A673 (cell line): ENCODE measurements around the gene ERBB2. TPM values are rescaled to one million over a fixed set of nuclear protein-coding genes. Genes with fewer than 3 reads are reported as not detected.

ENCODE experiments used
- BruUV-seq: library from RNA; stranded (reverse); fragments of 400-500 nt; replicated peaks from 2 replicates; lab custom pipeline; 2021; lab: Mats Ljungman, UMichigan
- CTCF ChIA-PET: fragments of 300-600 bp; sonication (Branson Sonifier 250); formaldehyde crosslinking; loops from one replicate; lab custom pipeline; 2022; ENCODE audit warnings: antibody characterized with exemption; lab: Charles Lee
- POLR2A ChIA-PET: fragments of 300-600 bp; sonication (Branson Sonifier 250); formaldehyde crosslinking; loops from one replicate; lab custom pipeline; 2022; ENCODE audit warnings: antibody characterized with exemption; ENCODE audit not compliant: low non-redundant PET; lab: Charles Lee
- DNase-seq: peaks from one replicate; pipeline ENCODE4 v3.0.0-alpha.2; 2015; ENCODE audit warnings: low spot score
- H3K27ac ChIP-seq: fragments of 200-600 bp; sonication (generic); 2 replicates; pipeline ENCODE4 v1.5.1; 2016; ENCODE audit warnings: mixed run types, low read depth, mild to moderate bottlenecking, mixed read lengths, antibody characterized with exemption, low read length; ENCODE audit not compliant: poor library complexity, severe bottlenecking
- H3K27me3 ChIP-seq: fragments of 200-600 bp; sonication (generic); replicated peaks from 2 replicates; pipeline ENCODE4 v1.6.1; 2017; ENCODE audit warnings: mixed run types, low read depth, mild to moderate bottlenecking, mixed read lengths, antibody characterized with exemption, low read length; ENCODE audit not compliant: insufficient read depth, poor library complexity
- H3K36me3 ChIP-seq: fragments of 200-600 bp; sonication (generic); 2 replicates; pipeline ENCODE4 v1.6.1; 2016; ENCODE audit warnings: mixed run types, mild to moderate bottlenecking, mixed read lengths, antibody characterized with exemption, low read length; ENCODE audit not compliant: insufficient read depth, poor library complexity, severe bottlenecking
- H3K4me1 ChIP-seq: fragments of 200-600 bp; sonication (generic); 2 replicates; pipeline ENCODE4 v1.6.1; 2017; ENCODE audit warnings: mixed run types, mild to moderate bottlenecking, mixed read lengths, antibody characterized with exemption, low read length; ENCODE audit not compliant: insufficient read depth, poor library complexity, severe bottlenecking
- H3K4me3 ChIP-seq: fragments of 200-600 bp; sonication (generic); 2 replicates; pipeline ENCODE4 v1.5.1; 2016; ENCODE audit warnings: low read depth, mixed run types, mild to moderate bottlenecking, mixed read lengths, low read length; ENCODE audit not compliant: poor library complexity, severe bottlenecking
- H3K9me3 ChIP-seq: fragments of 200-600 bp; sonication (generic); 2 replicates; pipeline ENCODE4 v1.6.1; 2016; ENCODE audit warnings: mixed run types, low read depth, mild to moderate bottlenecking, mixed read lengths, antibody characterized with exemption, low read length; ENCODE audit not compliant: poor library complexity, severe bottlenecking
- CTCF ChIP-seq: fragments of 300-800, 200-600 bp; sonication (generic); conservative IDR thresholded peaks from 2 replicates; pipeline ENCODE4 v1.5.1; 2017; ENCODE audit warnings: low read depth, mild to moderate bottlenecking, antibody characterized with exemption, low read length, moderate library complexity, mixed read lengths
- EZH2 ChIP-seq: fragments of 200-600 bp; sonication (generic); IDR thresholded peaks from 2 replicates; pipeline ENCODE4 v1.6.1; 2017; ENCODE audit warnings: borderline replicate concordance, low read depth, mild to moderate bottlenecking, mixed read lengths, antibody characterized with exemption, low read length; ENCODE audit not compliant: poor library complexity, severe bottlenecking
- intact Hi-C: fragments of 100-400 bp; cut with micrococcal nuclease; formaldehyde crosslinking; loops from one replicate; pipeline ENCODE4 v1.10.0; 2022; ENCODE audit not compliant: unreplicated experiment
- total RNA-seq: library from RNA; stranded (reverse); gene quantifications from 2 replicates; pipeline ENCODE4 v1.2.3, GENCODE V29; 2021

Gene ERBB2
- total RNA-seq, 1 experiment from 2014 or later = 11.1 TPM

GRCh38 chr17:39754958-39755553 lies 55.2 kb downstream of the ERBB2 start:
- H3K36me3 ChIP-seq = no peaks in the 10 kb centered on the region
- no TSS peak for BruUV-seq
- no peaks in the 10 kb centered on the region for H3K27me3 ChIP-seq
- ChIA-PET POLR2A (no interaction called here), CTCF (interaction anchor here (0.5 to 1.4 kb wide), 3 partner anchors 120 to 133 kb away, joined by 3 to 6 read pairs (median 3); no protein-coding TSS in a partner anchor)
- peak overlapping the region; percentile 50 for H3K4me3 ChIP-seq
- TF ChIP-seq CTCF (no peak), EZH2 (no peak)
- H3K9me3 ChIP-seq = no peaks in the 10 kb centered on the region
- DNase-seq = no peak
- intact Hi-C loops = loop anchor here (5.0 kb wide), 1 partner anchor 133 kb away; no protein-coding TSS in a partner anchor
- no peaks in the 10 kb centered on the region for H3K4me1 ChIP-seq
- H3K27ac ChIP-seq = peak overlapping the region; percentile 61

GRCh38 chr17:39755554-39756379 lies 55.9 kb downstream of the ERBB2 start:
- no TSS peak for BruUV-seq
- POLR2A ChIA-PET = no interaction called here
- intact Hi-C loops = no loop called here
- DNase-seq = no peak
- no peak overlapping the region for H3K27ac ChIP-seq
- H3K9me3 ChIP-seq = no peaks in the 10 kb centered on the region
- CTCF ChIA-PET = interaction anchor here (0.5 to 1.4 kb wide), 3 partner anchors 121 to 134 kb away, joined by 3 to 6 read pairs (median 3); no protein-coding TSS in a partner anchor
- H3K36me3 ChIP-seq = no peaks in the 10 kb centered on the region
- no peaks in the 10 kb centered on the region for H3K27me3 ChIP-seq
- TF ChIP-seq EZH2 (no peak), CTCF (no peak)
- no peak overlapping the region for H3K4me3 ChIP-seq
- no peaks in the 10 kb centered on the region for H3K4me1 ChIP-seq

- no TSS peak for BruUV-seq
- ChIA-PET POLR2A (no interaction called here), CTCF (no interaction called here)
- H3K4me1 ChIP-seq = no peaks in the 10 kb centered on the region
- no peaks in the 10 kb centered on the region for H3K9me3 ChIP-seq
- intact Hi-C loops = no loop called here
- no peak for DNase-seq
- no peak overlapping the region for H3K4me3 ChIP-seq
- no peaks in the 10 kb centered on the region for H3K36me3 ChIP-seq
- no peak for TF ChIP-seq CTCF
- no peak for TF ChIP-seq EZH2
- no peaks in the 10 kb centered on the region for H3K27me3 ChIP-seq
- no peak overlapping the region for H3K27ac ChIP-seq
Observed at GRCh38 chr17:39756380-39757079, 56.7 kb downstream of the ERBB2 start.
